Hepatocyte (in vitro differentiated cells): ENCODE measurements around the gene MAST4. TPM values are rescaled to one million over a fixed set of nuclear protein-coding genes. Genes with fewer than 3 reads are reported as not detected.

Experiments
- DNase-seq: peaks from one replicate; pipeline ENCODE4 v3.0.0-alpha.2; 2016; ENCODE audit warnings: low spot score
- H2AFZ ChIP-seq: fragments of 200-600 bp; sonication (generic); 2 replicates; pipeline ENCODE4 v1.6.0; 2016; ENCODE audit warnings: antibody characterized with exemption, mild to moderate bottlenecking
- H3K27ac ChIP-seq: fragments of 200-600 bp; sonication (generic); 2 replicates; pipeline ENCODE4 v1.5.1; 2016; ENCODE audit warnings: mild to moderate bottlenecking
- H3K27me3 ChIP-seq: fragments of 200-600 bp; sonication (generic); 2 replicates; pipeline ENCODE4 v1.6.1; 2016
- H3K36me3 ChIP-seq: fragments of 200-600 bp; sonication (generic); replicated peaks from 2 replicates; pipeline ENCODE4 v1.5.1; 2016; ENCODE audit warnings: low read depth; ENCODE audit not compliant: insufficient read depth
- H3K4me1 ChIP-seq: fragments of 200-600 bp; sonication (generic); 2 replicates; pipeline ENCODE4 v1.5.1; 2016; ENCODE audit warnings: mild to moderate bottlenecking, moderate library complexity; ENCODE audit not compliant: insufficient read depth
- H3K4me2 ChIP-seq: fragments of 200-600 bp; sonication (generic); 2 replicates; pipeline ENCODE4 v1.6.0; 2016
- H3K4me3 ChIP-seq: fragments of 200-600 bp; sonication (generic); 2 replicates; pipeline ENCODE4 v1.5.1; 2016; ENCODE audit warnings: mild to moderate bottlenecking
- H3K79me2 ChIP-seq: fragments of 200-600 bp; sonication (generic); 2 replicates; pipeline ENCODE4 v1.6.0; 2017; ENCODE audit warnings: mild to moderate bottlenecking
- H3K9me2 ChIP-seq: fragments of 200-600 bp; sonication (generic); replicated peaks from 2 replicates; pipeline ENCODE4 v1.6.0; 2017; ENCODE audit warnings: mild to moderate bottlenecking; ENCODE audit not compliant: insufficient read depth
- H3K9me3 ChIP-seq: fragments of 200-600 bp; sonication (generic); 2 replicates; pipeline ENCODE4 v1.5.1; 2016; ENCODE audit warnings: low read depth, mild to moderate bottlenecking
- H4K20me1 ChIP-seq: fragments of 200-600 bp; sonication (generic); 2 replicates; pipeline ENCODE4 v1.6.0; 2016; ENCODE audit warnings: mild to moderate bottlenecking; ENCODE audit not compliant: insufficient read depth, poor library complexity, severe bottlenecking
- CTCF ChIP-seq: fragments of 200-600 bp; sonication (generic); IDR thresholded peaks from 2 replicates; pipeline ENCODE4 v1.5.1; 2016; ENCODE audit warnings: antibody characterized with exemption, mild to moderate bottlenecking; ENCODE audit not compliant: poor library complexity
- EZH2 ChIP-seq: fragments of 200-600 bp; sonication (generic); IDR thresholded peaks from 2 replicates; pipeline ENCODE4 v1.6.1; 2016; ENCODE audit warnings: antibody characterized with exemption, mild to moderate bottlenecking, borderline replicate concordance
- EZH2phosphoT487 ChIP-seq: fragments of 200-600 bp; sonication (generic); IDR thresholded peaks from one replicate; pipeline ENCODE4 v1.6.1; 2018; ENCODE audit warnings: antibody characterized with exemption, mild to moderate bottlenecking, low read depth, moderate library complexity; ENCODE audit not compliant: unreplicated experiment, severe bottlenecking
- WGBS: methylation state at CpG from one replicate; pipeline ENCODE4 v1.1.6; 2016; ENCODE audit warnings: low lambda C conversion rate; ENCODE audit errors: missing lambda C conversion rate; 5-methylcytosine and 5-hydroxymethylcytosine counted together
- polyA plus RNA-seq: library from polyadenylated mRNA; unstranded; fragments of >200 nt; fragmentation: Nextera tagmentation; extraction: Ambion mirVana; gene quantifications from 2 replicates; pipeline ENCODE4 v1.2.1, GENCODE V29; 2016
- total RNA-seq: library from RNA; depleted of rRNA; stranded (reverse); fragments of >200 nt; gene quantifications from 2 replicates; pipeline ENCODE4 v1.2.3, GENCODE V29; 2014

Gene MAST4
- total and polyA plus RNA-seq, 2 experiments from 2014 or later, result 11.7 to 13.2 TPM

- Histone ChIP-seq H3K79me2 (no peaks in the 10 kb centered on the region), H3K27me3 (no peaks in the 10 kb centered on the region)
- 76% methylated on average over 6 of the region's 6 CpGs for WGBS
These were observed 214.7 kb downstream of the MAST4 start for GRCh38 chr5:66810848-66811261.

DNA sequence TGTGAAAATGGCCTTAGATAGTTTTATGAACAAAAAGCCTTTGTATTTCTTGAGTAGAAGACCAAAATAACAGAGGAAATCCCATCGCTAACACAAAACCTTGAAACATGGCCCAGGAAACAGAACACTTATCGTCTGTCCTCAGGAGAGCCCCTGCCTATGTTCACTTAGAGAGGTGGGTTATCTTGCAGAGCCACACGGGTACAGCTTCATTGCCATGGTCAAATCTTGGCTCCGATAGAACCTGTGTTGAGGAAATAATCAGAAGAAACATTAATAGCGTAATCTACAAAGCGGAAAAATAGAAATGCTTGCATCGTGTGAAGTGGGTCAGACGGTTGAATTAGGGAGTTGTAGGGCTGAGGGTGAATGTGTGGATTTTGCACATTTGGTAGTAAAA is 216.1 kb downstream of the MAST4 start:
- WGBS, result 96% methylated on average over 8 of the region's 8 CpGs
- no peaks in the 10 kb centered on the region for H3K4me1 ChIP-seq
- H3K27ac ChIP-seq, result no peak overlapping the region

More at GRCh38 chr5:66810848-66811261, 214.7 kb downstream of the MAST4 start:
- TF ChIP-seq CTCF, result no peak
- no peak for TF ChIP-seq EZH2
- TF ChIP-seq EZH2phosphoT487, result no peak
- H3K36me3 ChIP-seq, result no peaks in the 10 kb centered on the region
- H2AFZ ChIP-seq, result no peak overlapping the region
- no peak overlapping the region for H3K27ac ChIP-seq
- no peak overlapping the region for H3K4me2 ChIP-seq
- H3K9me2 ChIP-seq, result no peaks in the 10 kb centered on the region
- H3K4me3 ChIP-seq, result no peak overlapping the region
- DNase-seq, result no peak
- H3K9me3 ChIP-seq, result no peaks in the 10 kb centered on the region
- no peaks in the 10 kb centered on the region for H3K4me1 ChIP-seq
- H4K20me1 ChIP-seq, result no peaks in the 10 kb centered on the region

DNA sequence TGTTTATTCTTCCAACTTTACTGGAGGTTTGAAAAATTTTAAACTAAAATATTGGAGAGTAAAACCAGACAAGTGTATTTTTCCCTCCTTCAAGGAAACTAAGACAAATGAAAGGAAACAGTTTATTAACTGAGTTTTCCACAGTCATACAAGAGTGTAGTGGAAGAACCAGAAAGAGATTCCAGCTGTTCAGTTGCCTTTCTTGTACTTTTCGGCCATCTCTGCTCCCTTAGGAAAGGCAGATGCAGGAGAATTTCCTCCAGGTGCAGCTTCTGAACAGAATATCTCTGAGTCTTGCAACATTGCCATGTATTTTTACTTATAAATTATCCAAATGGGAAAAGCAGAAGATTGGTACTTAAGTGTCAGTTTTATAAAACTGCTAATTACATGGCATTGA is 217.1 kb downstream of the MAST4 start:
- TF ChIP-seq EZH2phosphoT487, result no peak
- no peak for TF ChIP-seq CTCF
- no peak for TF ChIP-seq EZH2
- no peaks in the 10 kb centered on the region for H4K20me1 ChIP-seq
- H3K4me2 ChIP-seq, result no peak overlapping the region
- no peak for DNase-seq
- H3K4me3 ChIP-seq, result no peak overlapping the region
- no peaks in the 10 kb centered on the region for H3K9me3 ChIP-seq
- 81% methylated on average over 1 of the region's 1 CpG for WGBS
- H2AFZ ChIP-seq, result no peak overlapping the region
- H3K27me3 ChIP-seq, result no peaks in the 10 kb centered on the region
- no peaks in the 10 kb centered on the region for H3K36me3 ChIP-seq
- H3K79me2 ChIP-seq, result no peaks in the 10 kb centered on the region
- no peaks in the 10 kb centered on the region for H3K9me2 ChIP-seq
- no peak overlapping the region for H3K27ac ChIP-seq
- no peaks in the 10 kb centered on the region for H3K4me1 ChIP-seq

More for the DNA sequence above, 216.1 kb downstream of the MAST4 start:
- Histone ChIP-seq H2AFZ (no peak overlapping the region), H3K9me3 (no peaks in the 10 kb centered on the region), H4K20me1 (no peaks in the 10 kb centered on the region), H3K4me3 (no peak overlapping the region), H3K9me2 (no peaks in the 10 kb centered on the region), H3K79me2 (no peaks in the 10 kb centered on the region), H3K27me3 (no peaks in the 10 kb centered on the region), H3K4me2 (no peak overlapping the region), H3K36me3 (no peaks in the 10 kb centered on the region)
- no peak for DNase-seq
- TF ChIP-seq EZH2, result no peak
- TF ChIP-seq CTCF, result no peak
- no peak for TF ChIP-seq EZH2phosphoT487
